Liver (tissue), 3 donors: Measurements from ENCODE around the gene RAB3C.

Experiments used
- FOXA1 ChIP-seq: IDR thresholded peaks from 2 replicates; pipeline ENCODE4 v1.6.1; 2016; ENCODE audit warnings: antibody characterized with exemption
- MAX ChIP-seq: IDR thresholded peaks from 2 replicates; pipeline ENCODE4 v1.6.1; 2016; ENCODE audit warnings: antibody characterized with exemption
- NR2F2 ChIP-seq: IDR thresholded peaks from 2 replicates; pipeline ENCODE4 v1.6.1; 2016; ENCODE audit warnings: antibody characterized with exemption
- RAD21 ChIP-seq, 2 donors: IDR thresholded peaks; 2 replicates each; pipeline ENCODE4 v1.6.1; 2016; ENCODE audit warnings: antibody characterized with exemption in 2 of 2, mild to moderate bottlenecking in 2 of 2
- SP1 ChIP-seq: IDR thresholded peaks from 2 replicates; pipeline ENCODE4 v1.6.1; 2018; ENCODE audit warnings: antibody characterized with exemption, mild to moderate bottlenecking
- TAF1 ChIP-seq: conservative IDR thresholded peaks from 2 replicates; pipeline ENCODE4 v1.6.1; 2016; ENCODE audit warnings: antibody characterized with exemption, mild to moderate bottlenecking
- TF ChIP-seq, protein P1 (sequence below): fragments of 150-350 bp; IDR thresholded peaks from 2 replicates; pipeline ENCODE4 v1.5.1; 2017; ENCODE audit warnings: improper control_type of control experiment, low read depth, low read length; ENCODE audit not compliant: missing input control
- TF ChIP-seq, protein P2 (sequence below): IDR thresholded peaks from 2 replicates; pipeline ENCODE4 v1.6.1; 2016; ENCODE audit warnings: antibody characterized with exemption
- donor health status: healthy.
- donor health status: healthy.

GRCh38 chr5:58703925-58704555 is 121.2 kb downstream of the RAB3C start:
- no peak for TF ChIP-seq FOXA1
- TF ChIP-seq NR2F2 = no peak
- TF ChIP-seq, protein P1, sequence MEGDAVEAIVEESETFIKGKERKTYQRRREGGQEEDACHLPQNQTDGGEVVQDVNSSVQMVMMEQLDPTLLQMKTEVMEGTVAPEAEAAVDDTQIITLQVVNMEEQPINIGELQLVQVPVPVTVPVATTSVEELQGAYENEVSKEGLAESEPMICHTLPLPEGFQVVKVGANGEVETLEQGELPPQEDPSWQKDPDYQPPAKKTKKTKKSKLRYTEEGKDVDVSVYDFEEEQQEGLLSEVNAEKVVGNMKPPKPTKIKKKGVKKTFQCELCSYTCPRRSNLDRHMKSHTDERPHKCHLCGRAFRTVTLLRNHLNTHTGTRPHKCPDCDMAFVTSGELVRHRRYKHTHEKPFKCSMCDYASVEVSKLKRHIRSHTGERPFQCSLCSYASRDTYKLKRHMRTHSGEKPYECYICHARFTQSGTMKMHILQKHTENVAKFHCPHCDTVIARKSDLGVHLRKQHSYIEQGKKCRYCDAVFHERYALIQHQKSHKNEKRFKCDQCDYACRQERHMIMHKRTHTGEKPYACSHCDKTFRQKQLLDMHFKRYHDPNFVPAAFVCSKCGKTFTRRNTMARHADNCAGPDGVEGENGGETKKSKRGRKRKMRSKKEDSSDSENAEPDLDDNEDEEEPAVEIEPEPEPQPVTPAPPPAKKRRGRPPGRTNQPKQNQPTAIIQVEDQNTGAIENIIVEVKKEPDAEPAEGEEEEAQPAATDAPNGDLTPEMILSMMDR = no peak
- no peak for TF ChIP-seq MAX
- TF ChIP-seq RAD21 (IDR thresholded peaks at IDR 0.05) = peak in 1 of 2 donors; percentile 9
- TF ChIP-seq SP1 = peak; percentile 55
- TF ChIP-seq, protein P2, sequence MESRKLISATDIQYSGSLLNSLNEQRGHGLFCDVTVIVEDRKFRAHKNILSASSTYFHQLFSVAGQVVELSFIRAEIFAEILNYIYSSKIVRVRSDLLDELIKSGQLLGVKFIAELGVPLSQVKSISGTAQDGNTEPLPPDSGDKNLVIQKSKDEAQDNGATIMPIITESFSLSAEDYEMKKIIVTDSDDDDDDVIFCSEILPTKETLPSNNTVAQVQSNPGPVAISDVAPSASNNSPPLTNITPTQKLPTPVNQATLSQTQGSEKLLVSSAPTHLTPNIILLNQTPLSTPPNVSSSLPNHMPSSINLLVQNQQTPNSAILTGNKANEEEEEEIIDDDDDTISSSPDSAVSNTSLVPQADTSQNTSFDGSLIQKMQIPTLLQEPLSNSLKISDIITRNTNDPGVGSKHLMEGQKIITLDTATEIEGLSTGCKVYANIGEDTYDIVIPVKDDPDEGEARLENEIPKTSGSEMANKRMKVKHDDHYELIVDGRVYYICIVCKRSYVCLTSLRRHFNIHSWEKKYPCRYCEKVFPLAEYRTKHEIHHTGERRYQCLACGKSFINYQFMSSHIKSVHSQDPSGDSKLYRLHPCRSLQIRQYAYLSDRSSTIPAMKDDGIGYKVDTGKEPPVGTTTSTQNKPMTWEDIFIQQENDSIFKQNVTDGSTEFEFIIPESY = no peak
- TF ChIP-seq TAF1 = no peak
